HepG2 (cell line): ENCODE results near the gene NCMAP. TPM values are rescaled to one million over a fixed set of nuclear protein-coding genes. Genes with fewer than 3 reads are reported as not detected.
A peak's percentile ranks its signal among the peaks of the same experiment; 100 is the strongest.

Source experiments
- CAMTA2 ChIP-seq: sonication (generic); formaldehyde crosslinking; IDR thresholded peaks from 2 replicates; pipeline ENCODE4 v1.4.0; 2020; ENCODE audit warnings: mild to moderate bottlenecking, missing genetic modification reagents, borderline replicate concordance
- EEA1 ChIP-seq: sonication (generic); formaldehyde crosslinking; IDR thresholded peaks from 2 replicates; pipeline ENCODE4 v1.5.1; 2020; ENCODE audit warnings: mild to moderate bottlenecking, missing genetic modification reagents, borderline replicate concordance
- HMG20A ChIP-seq: IDR thresholded peaks from 2 replicates; pipeline ENCODE4 v1.6.1; 2016; ENCODE audit warnings: borderline replicate concordance
- KDM6A ChIP-seq: IDR thresholded peaks from 2 replicates; pipeline ENCODE4 v1.6.1; 2016; ENCODE audit warnings: low read depth
- KMT2A ChIP-seq: sonication (generic); formaldehyde crosslinking; IDR thresholded peaks from 2 replicates; pipeline ENCODE4 v1.4.0; 2020; ENCODE audit warnings: missing genetic modification reagents
- MTA1 ChIP-seq: sonication (generic); formaldehyde crosslinking; IDR thresholded peaks from 2 replicates; pipeline ENCODE4 v1.4.0; 2020; ENCODE audit warnings: missing genetic modification reagents, mild to moderate bottlenecking, borderline replicate concordance
- NR2F6 ChIP-seq, 2 experiments: IDR thresholded peaks; 2 replicates each; pipeline ENCODE4 v1.6.1; 2016; ENCODE audit warnings: antibody characterized with exemption in 1 of 2, mild to moderate bottlenecking in 1 of 2
- RXRA ChIP-seq: sonication (generic); formaldehyde crosslinking; IDR thresholded peaks from 2 replicates; pipeline ENCODE4 v1.5.1; 2020; ENCODE audit warnings: missing genetic modification reagents
- SKIL ChIP-seq: sonication (generic); formaldehyde crosslinking; IDR thresholded peaks from 2 replicates; pipeline ENCODE4 v1.8.0; 2022; ENCODE audit warnings: missing genetic modification reagents, mild to moderate bottlenecking, moderate library complexity, borderline replicate concordance
- TEAD3 ChIP-seq: optimal IDR thresholded peaks from 2 replicates; pipeline ENCODE3; 2016; ENCODE audit warnings: borderline replicate concordance
- THAP11 ChIP-seq: IDR thresholded peaks from 2 replicates; pipeline ENCODE4 v1.6.1; 2016; ENCODE audit warnings: missing biosample characterization, missing genetic modification reagents
- YY1 ChIP-seq: IDR thresholded peaks from 2 replicates; pipeline ENCODE4 v1.6.1; 2011; ENCODE audit warnings: low read length, low read depth, moderate library complexity, mild to moderate bottlenecking; ENCODE audit not compliant: insufficient read depth, insufficient replicate concordance
- ZMYM3 ChIP-seq: sonication (generic); formaldehyde crosslinking; IDR thresholded peaks from 2 replicates; pipeline ENCODE4 v1.5.1; 2020; ENCODE audit warnings: mild to moderate bottlenecking, missing genetic modification reagents
- ZNF230 ChIP-seq: sonication (generic); formaldehyde crosslinking; IDR thresholded peaks from 2 replicates; pipeline ENCODE4 v1.4.0; 2020; ENCODE audit warnings: mild to moderate bottlenecking, missing genetic modification reagents
- ZNF367 ChIP-seq: sonication (generic); formaldehyde crosslinking; IDR thresholded peaks from 2 replicates; pipeline ENCODE4 v1.4.0; 2020; ENCODE audit warnings: missing genetic modification reagents, borderline replicate concordance
- ZNF431 ChIP-seq: sonication (generic); formaldehyde crosslinking; IDR thresholded peaks from 2 replicates; pipeline ENCODE4 v1.9.0; 2022; ENCODE audit warnings: missing genetic modification reagents, low read depth, mild to moderate bottlenecking, borderline replicate concordance
- ZNF496 ChIP-seq: sonication (generic); formaldehyde crosslinking; IDR thresholded peaks from 2 replicates; pipeline ENCODE4 v1.8.1; 2023; ENCODE audit warnings: mild to moderate bottlenecking, moderate library complexity, missing genetic modification reagents; ENCODE audit not compliant: insufficient replicate concordance
- polyA plus RNA-seq, 8 experiments: library from polyadenylated mRNA; depleted of rRNA in 3 of 8; stranded (reverse) in 7 of 8; unstranded in 1 of 8; fragments of >200 nt; fragmentation: Illumina TruSeq in 4 of 8; extraction: Trizol in 4 of 8; gene quantifications; 2 replicates each; pipeline versions ENCODE4 v1.2.1 to v1.2.3, GENCODE V29; 2011 to 2016; ENCODE audit warnings: low read depth in 4 of 8, missing spikeins in 1 of 8, mixed read lengths in 1 of 8; ENCODE audit not compliant: insufficient read depth in 1 of 8
- total RNA-seq, 5 experiments: library from RNA; depleted of rRNA; stranded (reverse); fragments of >200 nt; fragmentation: Illumina TruSeq; extraction: Trizol; gene quantifications; 2 replicates each; pipeline ENCODE4 v1.2.3, GENCODE V29; 2016; ENCODE audit warnings: low read depth in 1 of 5
- TF ChIP-seq, protein P1 (sequence below): sonication (generic); formaldehyde crosslinking; IDR thresholded peaks from 2 replicates; pipeline ENCODE4 v1.5.0; 2020; ENCODE audit warnings: mild to moderate bottlenecking, missing genetic modification reagents, moderate library complexity
- TF ChIP-seq, protein P2 (sequence below): sonication (generic); formaldehyde crosslinking; IDR thresholded peaks from 2 replicates; pipeline ENCODE4 v1.5.0; 2020; ENCODE audit warnings: missing genetic modification reagents
- TF ChIP-seq, protein P3 (sequence below): sonication (generic); formaldehyde crosslinking; IDR thresholded peaks from 2 replicates; pipeline ENCODE4; 2020; ENCODE audit warnings: missing genetic modification reagents, mild to moderate bottlenecking, borderline replicate concordance

NCMAP gene
- total and polyA plus RNA-seq, 2 of the 13 experiments (the other 11 are each of a cell fraction or from before 2014, with no cell fraction given), result 2.7 to 20.0 TPM

GRCh38 chr1:24605534-24606295, 49.8 kb downstream of the NCMAP start (continued):
- peak; percentile 93; the same call in 1 of the 2 replicates for TF ChIP-seq MTA1
- TF ChIP-seq ZNF496, result no peak
- peak; percentile 74 for TF ChIP-seq NR2F6 (IDR thresholded peaks at IDR 0.05)
- peak; percentile 88 for TF ChIP-seq NR2F6 (CRISPR knock-in tag; IDR thresholded peaks at IDR 0.05)
- TF ChIP-seq CAMTA2 (CRISPR knock-in tag), result no peak
- peak; percentile 44; the same call in 1 of the 2 replicates for TF ChIP-seq SKIL (CRISPR knock-in tag)
- TF ChIP-seq KMT2A (CRISPR knock-in tag), result no peak
- 0 out of 2 replicates have a peak, but pooled peaks have one; percentile 32 for TF ChIP-seq ZNF230 (CRISPR knock-in tag)
- TF ChIP-seq ZNF431 (CRISPR knock-in tag), result 0 out of 2 replicates have a peak, but pooled peaks have one; percentile 71
- TF ChIP-seq, protein P1, sequence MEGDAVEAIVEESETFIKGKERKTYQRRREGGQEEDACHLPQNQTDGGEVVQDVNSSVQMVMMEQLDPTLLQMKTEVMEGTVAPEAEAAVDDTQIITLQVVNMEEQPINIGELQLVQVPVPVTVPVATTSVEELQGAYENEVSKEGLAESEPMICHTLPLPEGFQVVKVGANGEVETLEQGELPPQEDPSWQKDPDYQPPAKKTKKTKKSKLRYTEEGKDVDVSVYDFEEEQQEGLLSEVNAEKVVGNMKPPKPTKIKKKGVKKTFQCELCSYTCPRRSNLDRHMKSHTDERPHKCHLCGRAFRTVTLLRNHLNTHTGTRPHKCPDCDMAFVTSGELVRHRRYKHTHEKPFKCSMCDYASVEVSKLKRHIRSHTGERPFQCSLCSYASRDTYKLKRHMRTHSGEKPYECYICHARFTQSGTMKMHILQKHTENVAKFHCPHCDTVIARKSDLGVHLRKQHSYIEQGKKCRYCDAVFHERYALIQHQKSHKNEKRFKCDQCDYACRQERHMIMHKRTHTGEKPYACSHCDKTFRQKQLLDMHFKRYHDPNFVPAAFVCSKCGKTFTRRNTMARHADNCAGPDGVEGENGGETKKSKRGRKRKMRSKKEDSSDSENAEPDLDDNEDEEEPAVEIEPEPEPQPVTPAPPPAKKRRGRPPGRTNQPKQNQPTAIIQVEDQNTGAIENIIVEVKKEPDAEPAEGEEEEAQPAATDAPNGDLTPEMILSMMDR (CRISPR knock-in tag), result peak; percentile 39
- TF ChIP-seq, protein P2, sequence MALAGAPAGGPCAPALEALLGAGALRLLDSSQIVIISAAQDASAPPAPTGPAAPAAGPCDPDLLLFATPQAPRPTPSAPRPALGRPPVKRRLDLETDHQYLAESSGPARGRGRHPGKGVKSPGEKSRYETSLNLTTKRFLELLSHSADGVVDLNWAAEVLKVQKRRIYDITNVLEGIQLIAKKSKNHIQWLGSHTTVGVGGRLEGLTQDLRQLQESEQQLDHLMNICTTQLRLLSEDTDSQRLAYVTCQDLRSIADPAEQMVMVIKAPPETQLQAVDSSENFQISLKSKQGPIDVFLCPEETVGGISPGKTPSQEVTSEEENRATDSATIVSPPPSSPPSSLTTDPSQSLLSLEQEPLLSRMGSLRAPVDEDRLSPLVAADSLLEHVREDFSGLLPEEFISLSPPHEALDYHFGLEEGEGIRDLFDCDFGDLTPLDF (CRISPR knock-in tag), result peak; percentile 45
- TF ChIP-seq, protein P3, sequence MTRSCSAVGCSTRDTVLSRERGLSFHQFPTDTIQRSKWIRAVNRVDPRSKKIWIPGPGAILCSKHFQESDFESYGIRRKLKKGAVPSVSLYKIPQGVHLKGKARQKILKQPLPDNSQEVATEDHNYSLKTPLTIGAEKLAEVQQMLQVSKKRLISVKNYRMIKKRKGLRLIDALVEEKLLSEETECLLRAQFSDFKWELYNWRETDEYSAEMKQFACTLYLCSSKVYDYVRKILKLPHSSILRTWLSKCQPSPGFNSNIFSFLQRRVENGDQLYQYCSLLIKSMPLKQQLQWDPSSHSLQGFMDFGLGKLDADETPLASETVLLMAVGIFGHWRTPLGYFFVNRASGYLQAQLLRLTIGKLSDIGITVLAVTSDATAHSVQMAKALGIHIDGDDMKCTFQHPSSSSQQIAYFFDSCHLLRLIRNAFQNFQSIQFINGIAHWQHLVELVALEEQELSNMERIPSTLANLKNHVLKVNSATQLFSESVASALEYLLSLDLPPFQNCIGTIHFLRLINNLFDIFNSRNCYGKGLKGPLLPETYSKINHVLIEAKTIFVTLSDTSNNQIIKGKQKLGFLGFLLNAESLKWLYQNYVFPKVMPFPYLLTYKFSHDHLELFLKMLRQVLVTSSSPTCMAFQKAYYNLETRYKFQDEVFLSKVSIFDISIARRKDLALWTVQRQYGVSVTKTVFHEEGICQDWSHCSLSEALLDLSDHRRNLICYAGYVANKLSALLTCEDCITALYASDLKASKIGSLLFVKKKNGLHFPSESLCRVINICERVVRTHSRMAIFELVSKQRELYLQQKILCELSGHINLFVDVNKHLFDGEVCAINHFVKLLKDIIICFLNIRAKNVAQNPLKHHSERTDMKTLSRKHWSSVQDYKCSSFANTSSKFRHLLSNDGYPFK (CRISPR knock-in tag), result peak; percentile 58; the same call in 1 of the 2 replicates
- no peak for TF ChIP-seq EEA1
- no peak for TF ChIP-seq ZNF367 (CRISPR knock-in tag)
- TF ChIP-seq YY1, result peak; percentile 32
- TF ChIP-seq ZMYM3 (CRISPR knock-in tag), result peak; percentile 90
- 0 out of 2 replicates have a peak, but pooled peaks have one; percentile 28 for TF ChIP-seq KDM6A (CRISPR knock-in tag)
- TF ChIP-seq HMG20A (CRISPR knock-in tag), result no peak
- TF ChIP-seq TEAD3, result peak; percentile 69
- TF ChIP-seq THAP11 (CRISPR knock-in tag), result 0 out of 2 replicates have a peak, but pooled peaks have one; percentile 13
- TF ChIP-seq RXRA (CRISPR knock-in tag), result peak; percentile 73
